Activated naive CD8-positive, alpha-beta T cell treated with anti-CD3 and anti-CD28 coated beads, Interleukin-2, amount 10 ng/mL, durations not matched to agents 7 days and 5 days (primary cell): ENCODE measurements around the gene CFAP52. TPM values are rescaled to one million over a fixed set of nuclear protein-coding genes. Genes with fewer than 3 reads are reported as not detected.
"Not testable (repeated sequence)": the region's sequence is repeated elsewhere in the genome, so short reads cannot be mapped to it uniquely, and the experiment has no call there.

Experiments
- ATAC-seq: fragments of 150-1000 bp; cut with Tn5 transposase; one replicate; pipeline ENCODE4 v1.10.0; 2021; ENCODE audit warnings: low read depth, moderate library complexity
- POLR2A ChIA-PET: fragments of 350-600 bp; sonication (Branson Sonifier 250); formaldehyde crosslinking; loops from one replicate; lab custom pipeline; 2021; ENCODE audit warnings: antibody characterized with exemption; lab: Charles Lee
- DNase-seq: peaks from one replicate; pipeline ENCODE4 v3.0.0; 2021
- H3K27ac Mint-ChIP-seq: one replicate; pipeline ENCODE4 v1.8.0; 2022; ENCODE audit warnings: mild to moderate bottlenecking, mixed read lengths
- H3K27me3 Mint-ChIP-seq: one replicate; pipeline ENCODE4 v1.8.0; 2022; ENCODE audit warnings: mild to moderate bottlenecking, moderate library complexity, mixed read lengths
- H3K36me3 Mint-ChIP-seq: one replicate; pipeline ENCODE4 v1.8.0; 2021; ENCODE audit warnings: mild to moderate bottlenecking, mixed read lengths
- H3K4me1 Mint-ChIP-seq: one replicate; pipeline ENCODE4 v1.8.0; 2021; ENCODE audit warnings: mixed read lengths
- H3K4me3 Mint-ChIP-seq: one replicate; pipeline ENCODE4 v1.8.0; 2022; ENCODE audit warnings: mild to moderate bottlenecking, moderate library complexity, mixed read lengths
- H3K9me3 Mint-ChIP-seq: one replicate; pipeline ENCODE4 v1.8.0; 2021; ENCODE audit warnings: mixed read lengths
- total RNA-seq, 2 experiments: library from RNA; stranded (reverse); gene quantifications; one replicate each; pipeline ENCODE4 v1.2.3, GENCODE V29; 2021

CFAP52 gene
- total RNA-seq, 2 experiments from 2014 or later, result not detected

- POLR2A ChIA-PET, result no interaction called here
- Mint-ChIP-seq H3K27ac (no peak overlapping the region), H3K36me3 (no peaks in the 10 kb centered on the region), H3K9me3 (peaks cover 3% of the 10 kb centered on the region), H3K4me3 (no peak overlapping the region), H3K27me3 (peaks cover 2% of the 10 kb centered on the region), H3K4me1 (no peaks in the 10 kb centered on the region)
- DNase-seq (no peak), ATAC-seq (no peak)
Measured at GRCh38 chr17:9594065-9594464, 17.6 kb downstream of the CFAP52 start.

GRCh38 chr17:9597638-9598037 is 21.2 kb downstream of the CFAP52 start:
- ATAC-seq, H3K4me3 Mint-ChIP-seq, DNase-seq, POLR2A ChIA-PET, H3K36me3 Mint-ChIP-seq, H3K27ac Mint-ChIP-seq, H3K4me1 Mint-ChIP-seq, H3K27me3 Mint-ChIP-seq, H3K9me3 Mint-ChIP-seq: not testable (repeated sequence)

- H3K36me3 Mint-ChIP-seq, result no peaks in the 10 kb centered on the region
- ATAC-seq, result no peak
- H3K4me3 Mint-ChIP-seq, result no peak overlapping the region
- POLR2A ChIA-PET, result no interaction called here
- H3K27ac Mint-ChIP-seq, result no peak overlapping the region
- no peaks in the 10 kb centered on the region for H3K9me3 Mint-ChIP-seq
- DNase-seq, result no peak
- no peaks in the 10 kb centered on the region for H3K4me1 Mint-ChIP-seq
- H3K27me3 Mint-ChIP-seq, result peaks cover 2% of the 10 kb centered on the region
Measured at GRCh38 chr17:9598661-9599060, 22.2 kb downstream of the CFAP52 start.

GRCh38 chr17:9604583-9604982 is 28.1 kb downstream of the CFAP52 start:
- POLR2A ChIA-PET, H3K36me3 Mint-ChIP-seq, H3K9me3 Mint-ChIP-seq, H3K27me3 Mint-ChIP-seq, H3K27ac Mint-ChIP-seq, ATAC-seq, H3K4me3 Mint-ChIP-seq, DNase-seq, H3K4me1 Mint-ChIP-seq: not testable (repeated sequence)

GRCh38 chr17:9606453-9606852 is 30.0 kb downstream of the CFAP52 start:
- Mint-ChIP-seq H3K4me3 (no peak overlapping the region), H3K27me3 (peaks cover 8% of the 10 kb centered on the region), H3K27ac (no peak overlapping the region), H3K9me3 (peaks cover 1% of the 10 kb centered on the region), H3K36me3 (no peaks in the 10 kb centered on the region), H3K4me1 (no peaks in the 10 kb centered on the region)
- no peak for DNase-seq
- POLR2A ChIA-PET, result no interaction called here
- ATAC-seq, result no peak

- ATAC-seq, H3K27me3 Mint-ChIP-seq: not testable (repeated sequence)
Measured at GRCh38 chr17:9607058-9607457, 30.6 kb downstream of the CFAP52 start.

GRCh38 chr17:9611557-9611956 is 35.1 kb downstream of the CFAP52 start:
- peaks cover 4% of the 10 kb centered on the region for H3K27me3 Mint-ChIP-seq
- no peaks in the 10 kb centered on the region for H3K9me3 Mint-ChIP-seq
- DNase-seq (no peak), ATAC-seq (no peak)
- no peak overlapping the region for H3K4me3 Mint-ChIP-seq
- H3K36me3 Mint-ChIP-seq, result no peaks in the 10 kb centered on the region
- POLR2A ChIA-PET, result no interaction called here
- H3K27ac Mint-ChIP-seq, result no peak overlapping the region
- no peaks in the 10 kb centered on the region for H3K4me1 Mint-ChIP-seq

More at GRCh38 chr17:9607058-9607457, 30.6 kb downstream of the CFAP52 start:
- H3K4me1 Mint-ChIP-seq, H3K36me3 Mint-ChIP-seq, H3K9me3 Mint-ChIP-seq, H3K27ac Mint-ChIP-seq, H3K4me3 Mint-ChIP-seq, POLR2A ChIA-PET, DNase-seq: not testable (repeated sequence)

GRCh38 chr17:9612006-9612405 is 35.6 kb downstream of the CFAP52 start:
- H3K4me3 Mint-ChIP-seq, result no peak overlapping the region
- POLR2A ChIA-PET, result no interaction called here
- no peak for ATAC-seq

GRCh38 chr17:9615486-9615885 is 39.0 kb downstream of the CFAP52 start:
- DNase-seq (no peak), ATAC-seq (no peak)
- Mint-ChIP-seq H3K9me3 (no peaks in the 10 kb centered on the region), H3K27ac (no peak overlapping the region), H3K4me3 (no peak overlapping the region), H3K4me1 (no peaks in the 10 kb centered on the region), H3K36me3 (no peaks in the 10 kb centered on the region), H3K27me3 (no peaks in the 10 kb centered on the region)
- POLR2A ChIA-PET, result no interaction called here

More at GRCh38 chr17:9612006-9612405, 35.6 kb downstream of the CFAP52 start:
- Mint-ChIP-seq H3K4me1 (no peaks in the 10 kb centered on the region), H3K27me3 (peaks cover 4% of the 10 kb centered on the region), H3K27ac (no peak overlapping the region), H3K9me3 (no peaks in the 10 kb centered on the region), H3K36me3 (no peaks in the 10 kb centered on the region)
- DNase-seq, result no peak

GRCh38 chr17:9622961-9623360 is 46.5 kb downstream of the CFAP52 start:
- H3K36me3 Mint-ChIP-seq, result no peaks in the 10 kb centered on the region
- ATAC-seq, result no peak
- H3K27ac Mint-ChIP-seq, result no peak overlapping the region
- H3K4me1 Mint-ChIP-seq, result no peaks in the 10 kb centered on the region
- POLR2A ChIA-PET, result no interaction called here
- peaks cover 8% of the 10 kb centered on the region for H3K9me3 Mint-ChIP-seq
- peaks cover 5% of the 10 kb centered on the region for H3K27me3 Mint-ChIP-seq
- DNase-seq, result no peak
- H3K4me3 Mint-ChIP-seq, result no peak overlapping the region

GRCh38 chr17:9628509-9628908 is 52.1 kb downstream of the CFAP52 start:
- POLR2A ChIA-PET, result no interaction called here
- ATAC-seq (no peak), DNase-seq (no peak)
- Mint-ChIP-seq H3K4me3 (no peak overlapping the region), H3K9me3 (peaks cover 2% of the 10 kb centered on the region), H3K36me3 (no peaks in the 10 kb centered on the region), H3K27me3 (peaks cover 2% of the 10 kb centered on the region), H3K27ac (no peak overlapping the region), H3K4me1 (no peaks in the 10 kb centered on the region)

- no peak for ATAC-seq
- Mint-ChIP-seq H3K9me3 (no peaks in the 10 kb centered on the region), H3K4me3 (no peak overlapping the region), H3K4me1 (no peaks in the 10 kb centered on the region), H3K36me3 (no peaks in the 10 kb centered on the region), H3K27me3 (peaks cover 2% of the 10 kb centered on the region), H3K27ac (no peak overlapping the region)
- POLR2A ChIA-PET, result no interaction called here
- DNase-seq, result no peak
Measured at GRCh38 chr17:9632741-9633140, 56.3 kb downstream of the CFAP52 start.

- ATAC-seq, result no peak
- POLR2A ChIA-PET, result no interaction called here
- Mint-ChIP-seq H3K36me3 (no peaks in the 10 kb centered on the region), H3K4me3 (no peak overlapping the region), H3K27me3 (peaks cover 2% of the 10 kb centered on the region), H3K27ac (no peak overlapping the region), H3K9me3 (no peaks in the 10 kb centered on the region), H3K4me1 (no peaks in the 10 kb centered on the region)
- DNase-seq, result no peak
Measured at GRCh38 chr17:9635340-9635739, 58.9 kb downstream of the CFAP52 start.

- DNase-seq (no peak), ATAC-seq (no peak)
- Mint-ChIP-seq H3K9me3 (no peaks in the 10 kb centered on the region), H3K27me3 (peaks cover 2% of the 10 kb centered on the region), H3K27ac (no peak overlapping the region), H3K4me1 (no peaks in the 10 kb centered on the region), H3K4me3 (no peak overlapping the region), H3K36me3 (no peaks in the 10 kb centered on the region)
- POLR2A ChIA-PET, result no interaction called here
Measured at GRCh38 chr17:9636501-9636900, 60.1 kb downstream of the CFAP52 start.

- H3K4me1 Mint-ChIP-seq, POLR2A ChIA-PET, ATAC-seq, H3K9me3 Mint-ChIP-seq, H3K4me3 Mint-ChIP-seq, H3K36me3 Mint-ChIP-seq, H3K27ac Mint-ChIP-seq, DNase-seq: not testable (repeated sequence)
- peaks cover 18% of the 10 kb centered on the region for H3K27me3 Mint-ChIP-seq
Measured at GRCh38 chr17:9640388-9640787, 63.9 kb downstream of the CFAP52 start.
